K562 (cell line): ENCODE measurements around the gene ZBTB25. TPM values are rescaled to one million over a fixed set of nuclear protein-coding genes. Genes with fewer than 3 reads are reported as not detected.

Source experiments
- ATAC-seq: fragments of 200-7000 bp; cut with Tn5 transposase; 3 replicates; pipeline ENCODE4 v1.9.1; 2020; ENCODE audit warnings: moderate library complexity
- BruUV-seq: library from RNA; stranded (reverse); fragments of 400-500 nt; replicated peaks from 2 replicates; lab custom pipeline; 2021; lab: Mats Ljungman, UMichigan
- CTCF ChIA-PET: fragments of 300-600 bp; formaldehyde crosslinking; extraction: SDS; loops from one replicate; lab custom pipeline; 2021; ENCODE audit warnings: low intra/inter-chr PET ratio; lab: Yijun Ruan, JAX
- POLR2A ChIA-PET: fragments of 300-600, 350-650 bp; sonication (Branson Sonifier 250); formaldehyde crosslinking; extraction: SDS; loops from one replicate; lab custom pipeline; 2021; ENCODE audit warnings: antibody characterized with exemption, inconsistent platforms; lab: Yijun Ruan, JAX
- DNase-seq, 4 experiments: peaks; one replicate each; pipeline versions ENCODE4 v3.0.0 to v3.0.0-alpha.2; 2011 to 2018; ENCODE audit warnings: low spot score in 3 of 4, mixed read lengths in 3 of 4; ENCODE audit errors: extremely low read depth in 1 of 4
- FAIRE-seq: peaks from 2 replicates; lab custom pipeline; 2011; peaks lifted over from hg19 to GRCh38; lab: Jason Lieb, UNC
- H2AFZ ChIP-seq: 2 replicates; pipeline ENCODE4 v1.6.0; 2011; ENCODE audit warnings: low read depth, low read length, control low read depth, inconsistent platforms
- H3K27ac ChIP-seq: fragments of 200-600 bp; 3 replicates; pipeline ENCODE4 v1.8.0; 2011; ENCODE audit warnings: low read depth, mild to moderate bottlenecking, control low read depth, inconsistent platforms, low read length, moderate library complexity, mixed read lengths; ENCODE audit errors: extremely low read depth
- H3K27me3 ChIP-seq, 2 experiments: fragments of 300-600 bp in 1 of 2; 2 replicates in 1 of 2; 3 replicates in 1 of 2; pipeline versions ENCODE4 v1.6.0 to v1.8.0; 2011; ENCODE audit warnings: inconsistent platforms in 2 of 2, low read length in 2 of 2, mild to moderate bottlenecking in 1 of 2, mixed read lengths in 1 of 2, moderate library complexity in 1 of 2; ENCODE audit not compliant: control insufficient read depth in 2 of 2, insufficient read depth in 2 of 2
- H3K36me3 ChIP-seq: fragments of 300-600 bp; 3 replicates; pipeline ENCODE4 v1.8.0; 2011; ENCODE audit warnings: mild to moderate bottlenecking, low read length, inconsistent platforms; ENCODE audit not compliant: control insufficient read depth, insufficient read depth
- H3K4me1 ChIP-seq, 2 experiments: fragments of 200-600 bp in 1 of 2; replicated peaks in 1 of 2; 2 replicates in 1 of 2; 3 replicates in 1 of 2; pipeline versions ENCODE4 v1.5.1 to v1.8.0; 2011; ENCODE audit warnings: inconsistent platforms in 2 of 2, low read length in 2 of 2, mild to moderate bottlenecking in 1 of 2, mixed read lengths in 1 of 2, moderate library complexity in 1 of 2; ENCODE audit not compliant: control insufficient read depth in 2 of 2, insufficient read depth in 2 of 2
- H3K4me2 ChIP-seq: 2 replicates; pipeline ENCODE4 v1.6.1; 2011; ENCODE audit warnings: low read length, control low read depth, inconsistent platforms, mixed read lengths; ENCODE audit not compliant: insufficient read depth
- H3K4me3 ChIP-seq: fragments of 200-600 bp; sonication (generic), shearing (Covaris generic); 2 replicates; pipeline ENCODE4 v1.5.1; 2016; ENCODE audit warnings: control low read depth, inconsistent platforms
- H3K79me2 ChIP-seq: fragments of 200-600 bp; 3 replicates; pipeline ENCODE4 v1.8.0; 2011; ENCODE audit warnings: low read length, inconsistent platforms; ENCODE audit not compliant: control insufficient read depth, insufficient read depth
- H3K9ac ChIP-seq, 2 experiments: 2 replicates each; pipeline versions ENCODE4 v1.6.0 to v1.6.1; 2011; ENCODE audit warnings: low read depth in 2 of 2, low read length in 2 of 2, control low read depth in 1 of 2, inconsistent platforms in 1 of 2, mild to moderate bottlenecking in 1 of 2, mixed read lengths in 1 of 2; ENCODE audit not compliant: insufficient read depth in 1 of 2
- H3K9me1 ChIP-seq: one replicate; pipeline ENCODE4 v1.6.0; 2011; ENCODE audit warnings: inconsistent platforms, mild to moderate bottlenecking, low read length, moderate library complexity; ENCODE audit not compliant: control insufficient read depth, insufficient read depth
- H3K9me3 ChIP-seq: replicated peaks from 2 replicates; pipeline ENCODE4 v1.5.1; 2011; ENCODE audit warnings: low read depth, low read length, inconsistent platforms; ENCODE audit not compliant: control insufficient read depth, insufficient read depth
- H4K20me1 ChIP-seq: replicated peaks from 2 replicates; pipeline ENCODE4 v1.6.1; 2011; ENCODE audit warnings: low read length, inconsistent platforms, mixed read lengths; ENCODE audit not compliant: control insufficient read depth, insufficient read depth
- C11orf30 ChIP-seq: fragments of 450-650 bp; IDR thresholded peaks from 2 replicates; pipeline ENCODE4 v1.6.1; 2016; ENCODE audit warnings: low read depth, mild to moderate bottlenecking
- CGGBP1 ChIP-seq: fragments of 250-450 bp; sonication (Bioruptor Pico); IDR thresholded peaks from 2 replicates; pipeline ENCODE4 v1.9.0; 2021; ENCODE audit warnings: mild to moderate bottlenecking
- DMBX1 ChIP-seq: fragments of 250-450 bp; sonication (Bioruptor Pico); IDR thresholded peaks from 2 replicates; pipeline ENCODE4 v1.8.0; 2022; ENCODE audit warnings: inconsistent platforms, mild to moderate bottlenecking, moderate library complexity, borderline replicate concordance
- E2F4 ChIP-seq: sonication (generic); formaldehyde crosslinking; IDR thresholded peaks from 2 replicates; pipeline ENCODE4 v1.8.0; 2022; ENCODE audit warnings: mild to moderate bottlenecking, low read depth, missing genetic modification reagents
- ETV6 ChIP-seq, 3 experiments: fragments of 150-350 bp in 1 of 3; sonication (generic) in 1 of 3; formaldehyde crosslinking in 1 of 3; IDR thresholded peaks; 2 replicates each; pipeline versions ENCODE4 v1.6.1 to v1.8.0; 2014 to 2022; ENCODE audit warnings: borderline replicate concordance in 2 of 3, low read depth in 2 of 3, antibody characterized with exemption in 1 of 3, low read length in 1 of 3, mild to moderate bottlenecking in 1 of 3, missing genetic modification reagents in 1 of 3
- IRF9 ChIP-seq: fragments of 450-650 bp; IDR thresholded peaks from 2 replicates; pipeline ENCODE4 v1.6.1; 2016; ENCODE audit warnings: missing biosample characterization, missing genetic modification characterization
- MAX ChIP-seq: sonication (generic); formaldehyde crosslinking; IDR thresholded peaks from 2 replicates; pipeline ENCODE4 v1.9.0; 2022; ENCODE audit warnings: mild to moderate bottlenecking, missing genetic modification reagents
- PHF20 ChIP-seq: fragments of 450-650 bp; IDR thresholded peaks from 2 replicates; pipeline ENCODE4 v1.6.1; 2018; ENCODE audit not compliant: partially characterized antibody
- SIX5 ChIP-seq, 2 experiments: IDR thresholded peaks; 2 replicates each; pipeline ENCODE4 v1.6.1; 2011; ENCODE audit warnings: low read length in 2 of 2, borderline replicate concordance in 1 of 2, low read depth in 1 of 2, mild to moderate bottlenecking in 1 of 2, moderate library complexity in 1 of 2; ENCODE audit not compliant: insufficient read depth in 1 of 2
- SMAD1 ChIP-seq: fragments of 150-350 bp; IDR thresholded peaks from 2 replicates; pipeline ENCODE4 v1.6.1; 2014; ENCODE audit warnings: low read length, low read depth; ENCODE audit not compliant: partially characterized antibody
- TAL1 ChIP-seq: fragments of 450-650 bp; IDR thresholded peaks from 2 replicates; pipeline ENCODE4 v1.6.1; 2016; ENCODE audit warnings: mild to moderate bottlenecking
- TCF7L2 ChIP-seq: fragments of 150-350 bp; IDR thresholded peaks from 2 replicates; pipeline ENCODE4 v1.6.1; 2016; ENCODE audit warnings: low read depth, mild to moderate bottlenecking, low read length, moderate library complexity
- ZBTB49 ChIP-seq: sonication (generic); formaldehyde crosslinking; IDR thresholded peaks from 2 replicates; pipeline ENCODE4 v1.8.0; 2022; ENCODE audit warnings: missing genetic modification reagents, mild to moderate bottlenecking, borderline replicate concordance
- ZNF583 ChIP-seq: fragments of 250-450 bp; sonication (Bioruptor Pico); IDR thresholded peaks from 2 replicates; pipeline ENCODE4 v1.4.0; 2020
- ZNF740 ChIP-seq, 3 experiments: fragments of 200-800 bp in 1 of 3; sonication (Bioruptor generic) in 1 of 3; sonication (generic) in 1 of 3; formaldehyde crosslinking in 1 of 3; IDR thresholded peaks; 2 replicates each; pipeline versions ENCODE4 v1.6.1 to v1.8.0; 2016 to 2022; ENCODE audit warnings: mild to moderate bottlenecking in 2 of 3, missing compliant biosample characterization in 2 of 3, missing genetic modification characterization in 2 of 3, missing genetic modification reagents in 1 of 3
- WGBS: fragments of 100-300 bp; shearing (Covaris generic); methylation state at CpG from one replicate; pipeline ENCODE4 v1.1.6; 2016; ENCODE audit warnings: low coverage, mixed read lengths; ENCODE audit not compliant: insufficient coverage; ENCODE audit errors: missing lambda C conversion rate; 5-methylcytosine and 5-hydroxymethylcytosine counted together
- in situ Hi-C: fragments of 300-500 bp; cut with MboI; formaldehyde crosslinking; loops from 4 replicates; pipeline ENCODE4 v1.15.0; 2018; ENCODE audit warnings: inconsistent platforms, mixed read lengths
- intact Hi-C: fragments of 100-400 bp; cut with micrococcal nuclease; formaldehyde crosslinking; loops from 2 replicates; pipeline ENCODE4 v1.14.2; 2022
- polyA plus RNA-seq, 8 experiments: library from polyadenylated mRNA; depleted of rRNA in 4 of 8; stranded (reverse) in 5 of 8; unstranded in 3 of 8; fragments of >200 nt; fragmentation: Nextera tagmentation in 2 of 8; fragmentation: Illumina TruSeq in 1 of 8; extraction: Ambion mirVana in 2 of 8; extraction: Trizol in 1 of 8; gene quantifications; 2 replicates each; pipeline versions ENCODE4 v1.2.1 to v1.2.3, GENCODE V29; 2011 to 2014; ENCODE audit warnings: inconsistent platforms in 1 of 8, missing spikeins in 1 of 8
- total RNA-seq, 7 experiments: library from RNA; depleted of rRNA in 6 of 7; stranded (reverse); fragments of >200 nt in 6 of 7; fragmentation: Illumina TruSeq in 2 of 7; extraction: Trizol in 2 of 7; gene quantifications; 2 replicates each; pipeline versions ENCODE4 v1.2.1 to v1.2.3, GENCODE V29; 2011 to 2021; ENCODE audit warnings: low replicate concordance in 1 of 7

Gene ZBTB25
- total and polyA plus RNA-seq, 9 of the 15 experiments (the other 6 are each of a cell fraction or from before 2014, with no cell fraction given): 0.61 to 3.9 (median 2.3) TPM

GRCh38 chr14:64520699-64521098 lies 17.1 kb upstream of the ZBTB25 start:
- no peaks in the 10 kb centered on the region for H3K9me3 ChIP-seq
- no peaks in the 10 kb centered on the region; the same call in 2 of the 3 replicates for H3K79me2 ChIP-seq
- in situ Hi-C loops (no loop called here), intact Hi-C loops (no loop called here)
- H3K27me3 ChIP-seq: no peaks in the 10 kb centered on the region
- H3K27ac ChIP-seq: no peak overlapping the region
- peaks cover 9% of the 10 kb centered on the region; the same call in 1 of the 3 replicates for H3K36me3 ChIP-seq
- no peaks in the 10 kb centered on the region for H3K9me1 ChIP-seq
- H2AFZ ChIP-seq: no peak overlapping the region
- ChIA-PET CTCF (no interaction called here), POLR2A (interaction anchor here (0.5 to 1.2 kb wide), 4 partner anchors 15 to 309 kb away, joined by 3 read pairs; no protein-coding TSS in a partner anchor)
- no TSS peak for BruUV-seq
- H4K20me1 ChIP-seq: no peaks in the 10 kb centered on the region
- FAIRE-seq (no peak), DNase-seq (no peak), ATAC-seq (no peak)
- no peak for TF ChIP-seq TAL1
- no peak for TF ChIP-seq IRF9
- TF ChIP-seq ZBTB49 (CRISPR knock-in tag): no peak
- no peak for TF ChIP-seq ETV6 (IDR thresholded peaks at IDR 0.05; ENCODE audit: borderline replicate concordance in 1 of 2, low read depth in 2 of 2, low read length in 1 of 2)
- no peak for TF ChIP-seq ETV6 (CRISPR knock-in tag; IDR thresholded peaks at IDR 0.05; ENCODE audit: borderline replicate concordance)
- no peak for TF ChIP-seq SIX5 (IDR thresholded peaks at IDR 0.05; ENCODE audit: borderline replicate concordance in 1 of 2, insufficient read depth in 1 of 2, low read depth in 1 of 2, low read length in 2 of 2)
- TF ChIP-seq PHF20: no peak
- no peak for TF ChIP-seq TCF7L2
- TF ChIP-seq ZNF740 (CRISPR knock-in tag; IDR thresholded peaks at IDR 0.05): no peak
- no peak for TF ChIP-seq ZNF740 (tag; IDR thresholded peaks at IDR 0.05)
- TF ChIP-seq CGGBP1 (CRISPR knock-in tag): no peak
- no peak for TF ChIP-seq MAX (CRISPR knock-in tag)
- TF ChIP-seq E2F4 (CRISPR knock-in tag): no peak
- no peak for TF ChIP-seq SMAD1
- no peak for TF ChIP-seq DMBX1 (CRISPR knock-in tag)
- TF ChIP-seq ZNF583 (CRISPR knock-in tag): no peak
- no peak for TF ChIP-seq C11orf30
- WGBS: 97% methylated on average over 3 of the region's 4 CpGs
- no peak overlapping the region for H3K4me2 ChIP-seq
- H3K9ac ChIP-seq: no peak overlapping the region
- H3K4me1 ChIP-seq: peaks cover 0 to 3% of the 10 kb centered on the region in 2 experiments; a peak in 1 of 5 replicates
- H3K4me3 ChIP-seq: no peak overlapping the region
